ENCODE data around the gene MVD.

MVD gene

GRCh38 chr16:88662843-88663606 is at the start of gene MVD:
Gene MVD, minus strand, starts transcription at chr16:88663091. Its CDS starts 11 bp downstream, at chr16:88663080.
- H2AFZ ChIP-seq (ENCODE audit: low read length, unreplicated experiment), result peak within 1 kb of the TSS; percentile 62
- H3K4me3 ChIP-seq (ENCODE audit: low read depth, low read length), result peak within 1 kb of the TSS; percentile 81
- peaks cover 4% of the 10 kb centered on the region for H3K4me1 ChIP-seq (ENCODE audit: control insufficient read depth, insufficient read depth, low read length, unreplicated experiment)
- H3K27me3 ChIP-seq (ENCODE audit: insufficient read depth, low read length), result no peaks in the 10 kb centered on the region
- no peaks in the 10 kb centered on the region for H3K36me3 ChIP-seq (ENCODE audit: insufficient read depth, low read length)
- peak within 1 kb of the TSS; percentile 19; the same call in 1 of the 2 replicates for H3K27ac ChIP-seq (ENCODE audit: low read depth, low read length)
- peaks cover 5% of the 10 kb centered on the region for H3K79me2 ChIP-seq (ENCODE audit: control insufficient read depth, insufficient read depth, low read length, unreplicated experiment)

- no peak overlapping the region for H2AFZ ChIP-seq (ENCODE audit: low read length, unreplicated experiment)
- H3K79me2 ChIP-seq (ENCODE audit: control insufficient read depth, insufficient read depth, low read length, unreplicated experiment), result peaks cover 18% of the 10 kb centered on the region
- H3K4me3 ChIP-seq (ENCODE audit: low read depth, low read length), result no peak overlapping the region
- peaks cover 10% of the 10 kb centered on the region; the same call in 1 of the 2 replicates for H3K36me3 ChIP-seq (ENCODE audit: insufficient read depth, low read length)
- H3K27ac ChIP-seq (ENCODE audit: low read depth, low read length), result no peak overlapping the region
- peaks cover 2% of the 10 kb centered on the region for H3K4me1 ChIP-seq (ENCODE audit: control insufficient read depth, insufficient read depth, low read length, unreplicated experiment)
- no peaks in the 10 kb centered on the region for H3K27me3 ChIP-seq (ENCODE audit: insufficient read depth, low read length)
Observed at GRCh38 chr16:88712362-88712979, 49.6 kb upstream of the MVD start.

- H3K27me3 ChIP-seq (ENCODE audit: insufficient read depth, low read length), result no peaks in the 10 kb centered on the region
- peaks cover 3% of the 10 kb centered on the region; the same call in 1 of the 2 replicates for H3K36me3 ChIP-seq (ENCODE audit: insufficient read depth, low read length)
- no peak overlapping the region for H3K4me3 ChIP-seq (ENCODE audit: low read depth, low read length)
- H3K4me1 ChIP-seq (ENCODE audit: control insufficient read depth, insufficient read depth, low read length, unreplicated experiment), result peaks cover 8% of the 10 kb centered on the region
- peaks cover 23% of the 10 kb centered on the region for H3K79me2 ChIP-seq (ENCODE audit: control insufficient read depth, insufficient read depth, low read length, unreplicated experiment)
- no peak overlapping the region for H3K27ac ChIP-seq (ENCODE audit: low read depth, low read length)
- H2AFZ ChIP-seq (ENCODE audit: low read length, unreplicated experiment), result no peak overlapping the region
Observed at GRCh38 chr16:88711750-88712340, 49.0 kb upstream of the MVD start.

- H3K79me2 ChIP-seq (ENCODE audit: control insufficient read depth, insufficient read depth, low read length, unreplicated experiment), result peaks cover 24% of the 10 kb centered on the region
- H3K36me3 ChIP-seq (ENCODE audit: insufficient read depth, low read length), result peaks cover 2% of the 10 kb centered on the region; the same call in 1 of the 2 replicates
- H3K4me3 ChIP-seq (ENCODE audit: low read depth, low read length), result no peak overlapping the region
- H2AFZ ChIP-seq (ENCODE audit: low read length, unreplicated experiment), result no peak overlapping the region
- H3K4me1 ChIP-seq (ENCODE audit: control insufficient read depth, insufficient read depth, low read length, unreplicated experiment), result peaks cover 8% of the 10 kb centered on the region
- no peaks in the 10 kb centered on the region for H3K27me3 ChIP-seq (ENCODE audit: insufficient read depth, low read length)
- H3K27ac ChIP-seq (ENCODE audit: low read depth, low read length), result no peak overlapping the region
Observed at GRCh38 chr16:88710556-88710955, 47.7 kb upstream of the MVD start.

GRCh38 chr16:88706965-88707826 is 44.3 kb upstream of the MVD start:
- Histone ChIP-seq H3K4me3 (ENCODE audit: low read depth, low read length) (peak overlapping the region; percentile 85), H3K27ac (ENCODE audit: low read depth, low read length) (peak overlapping the region; percentile 39; the same call in 1 of the 2 replicates), H3K4me1 (ENCODE audit: control insufficient read depth, insufficient read depth, low read length, unreplicated experiment) (peaks cover 13% of the 10 kb centered on the region), H2AFZ (ENCODE audit: low read length, unreplicated experiment) (no peak overlapping the region), H3K27me3 (ENCODE audit: insufficient read depth, low read length) (no peaks in the 10 kb centered on the region), H3K36me3 (ENCODE audit: insufficient read depth, low read length) (no peaks in the 10 kb centered on the region; the same call in 1 of the 2 replicates), H3K79me2 (ENCODE audit: control insufficient read depth, insufficient read depth, low read length, unreplicated experiment) (peaks cover 31% of the 10 kb centered on the region)

- Histone ChIP-seq H3K4me1 (ENCODE audit: control insufficient read depth, insufficient read depth, low read length, unreplicated experiment) (peaks cover 13% of the 10 kb centered on the region), H3K4me3 (ENCODE audit: low read depth, low read length) (peak within 1 kb of the TSS; percentile 85), H3K79me2 (ENCODE audit: control insufficient read depth, insufficient read depth, low read length, unreplicated experiment) (peaks cover 28% of the 10 kb centered on the region), H2AFZ (ENCODE audit: low read length, unreplicated experiment) (peak within 1 kb of the TSS; percentile 97), H3K27ac (ENCODE audit: low read depth, low read length) (peak within 1 kb of the TSS; percentile 39; the same call in 1 of the 2 replicates), H3K27me3 (ENCODE audit: insufficient read depth, low read length) (no peaks in the 10 kb centered on the region), H3K36me3 (ENCODE audit: insufficient read depth, low read length) (no peaks in the 10 kb centered on the region; the same call in 1 of the 2 replicates)
Observed at GRCh38 chr16:88706229-88706964, 43.5 kb upstream of the MVD start, which contains the start of the genes CTU2 and RNF166. Gene CTU2, plus strand, starts transcription at chr16:88706503. Its CDS starts 28 bp downstream, at chr16:88706531. Gene RNF166, minus strand, starts transcription at chr16:88706408. Its CDS starts 83 bp downstream, at chr16:88706325.

GRCh38 chr16:88705801-88706228 is 42.9 kb upstream of the MVD start:
- Histone ChIP-seq H3K27me3 (ENCODE audit: insufficient read depth, low read length) (no peaks in the 10 kb centered on the region), H3K36me3 (ENCODE audit: insufficient read depth, low read length) (no peaks in the 10 kb centered on the region), H3K4me3 (ENCODE audit: low read depth, low read length) (peak overlapping the region; percentile 85), H3K27ac (ENCODE audit: low read depth, low read length) (no peak overlapping the region), H3K79me2 (ENCODE audit: control insufficient read depth, insufficient read depth, low read length, unreplicated experiment) (peaks cover 28% of the 10 kb centered on the region), H3K4me1 (ENCODE audit: control insufficient read depth, insufficient read depth, low read length, unreplicated experiment) (peaks cover 13% of the 10 kb centered on the region), H2AFZ (ENCODE audit: low read length, unreplicated experiment) (peak overlapping the region; percentile 97)

GRCh38 chr16:88705076-88705684 is 42.3 kb upstream of the MVD start:
- H3K36me3 ChIP-seq (ENCODE audit: insufficient read depth, low read length), result no peaks in the 10 kb centered on the region
- no peak overlapping the region for H3K27ac ChIP-seq (ENCODE audit: low read depth, low read length)
- H3K79me2 ChIP-seq (ENCODE audit: control insufficient read depth, insufficient read depth, low read length, unreplicated experiment), result peaks cover 28% of the 10 kb centered on the region
- H2AFZ ChIP-seq (ENCODE audit: low read length, unreplicated experiment), result peak overlapping the region; percentile 14
- H3K27me3 ChIP-seq (ENCODE audit: insufficient read depth, low read length), result no peaks in the 10 kb centered on the region
- H3K4me1 ChIP-seq (ENCODE audit: control insufficient read depth, insufficient read depth, low read length, unreplicated experiment), result peaks cover 13% of the 10 kb centered on the region
- peak overlapping the region; percentile 85 for H3K4me3 ChIP-seq (ENCODE audit: low read depth, low read length)

GRCh38 chr16:88703486-88704309 is 40.8 kb upstream of the MVD start:
- no peaks in the 10 kb centered on the region for H3K36me3 ChIP-seq (ENCODE audit: insufficient read depth, low read length)
- no peaks in the 10 kb centered on the region for H3K27me3 ChIP-seq (ENCODE audit: insufficient read depth, low read length)
- no peak overlapping the region for H2AFZ ChIP-seq (ENCODE audit: low read length, unreplicated experiment)
- H3K4me3 ChIP-seq (ENCODE audit: low read depth, low read length), result no peak overlapping the region
- peaks cover 13% of the 10 kb centered on the region for H3K4me1 ChIP-seq (ENCODE audit: control insufficient read depth, insufficient read depth, low read length, unreplicated experiment)
- H3K79me2 ChIP-seq (ENCODE audit: control insufficient read depth, insufficient read depth, low read length, unreplicated experiment), result peaks cover 21% of the 10 kb centered on the region
- no peak overlapping the region for H3K27ac ChIP-seq (ENCODE audit: low read depth, low read length)

Data from ACC112 (cell line).